GM12878 (cell line): Measurements from ENCODE around the gene KIF25.

Source experiments
- BCL11A ChIP-seq: IDR thresholded peaks from 2 replicates; pipeline ENCODE4 v1.6.1; 2011; ENCODE audit warnings: low read depth, low read length
- EED ChIP-seq: sonication (generic); IDR thresholded peaks from 2 replicates; pipeline ENCODE4 v1.6.1; 2016; ENCODE audit warnings: antibody characterized with exemption, low read depth
- EP300 ChIP-seq, 2 experiments: fragments of 150-350 bp in 1 of 2; IDR thresholded peaks; 2 replicates each; pipeline ENCODE4 v1.6.1; 2011 to 2012; ENCODE audit warnings: low read depth in 2 of 2, low read length in 2 of 2, borderline replicate concordance in 1 of 2, improper control_type of control experiment in 1 of 2, inconsistent platforms in 1 of 2; ENCODE audit not compliant: control insufficient read depth in 1 of 2
- ESRRA ChIP-seq: IDR thresholded peaks from 2 replicates; pipeline ENCODE4 v1.6.1; 2012; ENCODE audit warnings: mild to moderate bottlenecking, low read length, improper control_type of control experiment
- GABPA ChIP-seq: IDR thresholded peaks from 2 replicates; pipeline ENCODE4 v1.6.1; 2014; ENCODE audit warnings: antibody characterized with exemption, low read depth, mild to moderate bottlenecking, inconsistent platforms
- JUNB ChIP-seq: IDR thresholded peaks from 2 replicates; pipeline ENCODE4 v1.6.1; 2016; ENCODE audit warnings: antibody characterized with exemption, mild to moderate bottlenecking
- MYC ChIP-seq: IDR thresholded peaks from 2 replicates; pipeline ENCODE4 v1.6.1; 2011; ENCODE audit warnings: mild to moderate bottlenecking, low read length, moderate library complexity, inconsistent platforms; ENCODE audit not compliant: insufficient read depth, insufficient replicate concordance, insufficient read length, severe bottlenecking
- NFYB ChIP-seq: IDR thresholded peaks from 2 replicates; pipeline ENCODE4 v1.6.1; 2011; ENCODE audit warnings: low read depth, mild to moderate bottlenecking, low read length, improper control_type of control experiment, moderate library complexity; ENCODE audit not compliant: insufficient read depth
- POLR2A ChIP-seq: IDR thresholded peaks from 2 replicates; pipeline ENCODE4 v1.6.1; 2011; ENCODE audit warnings: low read depth, mild to moderate bottlenecking, low read length
- SRF ChIP-seq, 2 experiments: IDR thresholded peaks; 2 replicates each; pipeline ENCODE4 v1.6.1; 2011; ENCODE audit warnings: low read depth in 2 of 2, low read length in 2 of 2, mild to moderate bottlenecking in 1 of 2, moderate library complexity in 1 of 2
- TF ChIP-seq, protein P1 (sequence below): IDR thresholded peaks from 2 replicates; pipeline ENCODE4 v1.6.1; 2011; ENCODE audit warnings: borderline replicate concordance, low read depth, mild to moderate bottlenecking, moderate library complexity, mixed read lengths, low read length; ENCODE audit not compliant: insufficient read depth; ENCODE audit errors: extremely low read length
- TF ChIP-seq, protein P2 (sequence below), 3 experiments: IDR thresholded peaks in 2 of 3; conservative IDR thresholded peaks in 1 of 3; 2 replicates each; pipeline ENCODE4 v1.5.1; 2011; ENCODE audit warnings: low read depth in 3 of 3, low read length in 3 of 3, mild to moderate bottlenecking in 3 of 3, control low read depth in 2 of 3, moderate library complexity in 2 of 3, inconsistent platforms in 1 of 3, mixed read lengths in 1 of 3; ENCODE audit not compliant: control insufficient read depth in 2 of 3, insufficient read depth in 1 of 3; ENCODE audit errors: extremely low read depth in 1 of 3
- TF ChIP-seq, protein P3 (sequence below): IDR thresholded peaks from 2 replicates; pipeline ENCODE4 v1.6.1; 2012; ENCODE audit warnings: low read depth, low read length, improper control_type of control experiment
- TF ChIP-seq, protein P4 (sequence below): fragments of 450-650 bp; IDR thresholded peaks from 2 replicates; pipeline ENCODE4 v1.6.1; 2017; ENCODE audit warnings: mild to moderate bottlenecking

GRCh38 chr6:168039301-168039700, 41.8 kb downstream of the KIF25 start:
- TF ChIP-seq JUNB (no peak), POLR2A (no peak), EED (no peak), NFYB (no peak), GABPA (no peak), MYC (no peak), EP300 (IDR thresholded peaks at IDR 0.05; ENCODE audit: borderline replicate concordance in 1 of 2, control insufficient read depth in 1 of 2, low read depth in 2 of 2, low read length in 2 of 2) (no peak), BCL11A (no peak), SRF (IDR thresholded peaks at IDR 0.05; ENCODE audit: low read depth in 2 of 2, low read length in 2 of 2) (no peak), ESRRA (no peak)
- TF ChIP-seq, protein P1, sequence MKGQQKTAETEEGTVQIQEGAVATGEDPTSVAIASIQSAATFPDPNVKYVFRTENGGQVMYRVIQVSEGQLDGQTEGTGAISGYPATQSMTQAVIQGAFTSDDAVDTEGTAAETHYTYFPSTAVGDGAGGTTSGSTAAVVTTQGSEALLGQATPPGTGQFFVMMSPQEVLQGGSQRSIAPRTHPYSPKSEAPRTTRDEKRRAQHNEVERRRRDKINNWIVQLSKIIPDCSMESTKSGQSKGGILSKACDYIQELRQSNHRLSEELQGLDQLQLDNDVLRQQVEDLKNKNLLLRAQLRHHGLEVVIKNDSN = no peak
- TF ChIP-seq, protein P2, sequence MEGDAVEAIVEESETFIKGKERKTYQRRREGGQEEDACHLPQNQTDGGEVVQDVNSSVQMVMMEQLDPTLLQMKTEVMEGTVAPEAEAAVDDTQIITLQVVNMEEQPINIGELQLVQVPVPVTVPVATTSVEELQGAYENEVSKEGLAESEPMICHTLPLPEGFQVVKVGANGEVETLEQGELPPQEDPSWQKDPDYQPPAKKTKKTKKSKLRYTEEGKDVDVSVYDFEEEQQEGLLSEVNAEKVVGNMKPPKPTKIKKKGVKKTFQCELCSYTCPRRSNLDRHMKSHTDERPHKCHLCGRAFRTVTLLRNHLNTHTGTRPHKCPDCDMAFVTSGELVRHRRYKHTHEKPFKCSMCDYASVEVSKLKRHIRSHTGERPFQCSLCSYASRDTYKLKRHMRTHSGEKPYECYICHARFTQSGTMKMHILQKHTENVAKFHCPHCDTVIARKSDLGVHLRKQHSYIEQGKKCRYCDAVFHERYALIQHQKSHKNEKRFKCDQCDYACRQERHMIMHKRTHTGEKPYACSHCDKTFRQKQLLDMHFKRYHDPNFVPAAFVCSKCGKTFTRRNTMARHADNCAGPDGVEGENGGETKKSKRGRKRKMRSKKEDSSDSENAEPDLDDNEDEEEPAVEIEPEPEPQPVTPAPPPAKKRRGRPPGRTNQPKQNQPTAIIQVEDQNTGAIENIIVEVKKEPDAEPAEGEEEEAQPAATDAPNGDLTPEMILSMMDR (IDR thresholded peaks at IDR 0.05 in 2 of 3, conservative IDR thresholded peaks at IDR 0.05 in 1 of 3; ENCODE audit: control insufficient read depth in 2 of 3, extremely low read depth in 1 of 3, insufficient read depth in 1 of 3, low read depth in 3 of 3, low read length in 3 of 3) = no peak
- TF ChIP-seq, protein P3, sequence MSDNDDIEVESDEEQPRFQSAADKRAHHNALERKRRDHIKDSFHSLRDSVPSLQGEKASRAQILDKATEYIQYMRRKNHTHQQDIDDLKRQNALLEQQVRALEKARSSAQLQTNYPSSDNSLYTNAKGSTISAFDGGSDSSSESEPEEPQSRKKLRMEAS = no peak
- TF ChIP-seq, protein P4, sequence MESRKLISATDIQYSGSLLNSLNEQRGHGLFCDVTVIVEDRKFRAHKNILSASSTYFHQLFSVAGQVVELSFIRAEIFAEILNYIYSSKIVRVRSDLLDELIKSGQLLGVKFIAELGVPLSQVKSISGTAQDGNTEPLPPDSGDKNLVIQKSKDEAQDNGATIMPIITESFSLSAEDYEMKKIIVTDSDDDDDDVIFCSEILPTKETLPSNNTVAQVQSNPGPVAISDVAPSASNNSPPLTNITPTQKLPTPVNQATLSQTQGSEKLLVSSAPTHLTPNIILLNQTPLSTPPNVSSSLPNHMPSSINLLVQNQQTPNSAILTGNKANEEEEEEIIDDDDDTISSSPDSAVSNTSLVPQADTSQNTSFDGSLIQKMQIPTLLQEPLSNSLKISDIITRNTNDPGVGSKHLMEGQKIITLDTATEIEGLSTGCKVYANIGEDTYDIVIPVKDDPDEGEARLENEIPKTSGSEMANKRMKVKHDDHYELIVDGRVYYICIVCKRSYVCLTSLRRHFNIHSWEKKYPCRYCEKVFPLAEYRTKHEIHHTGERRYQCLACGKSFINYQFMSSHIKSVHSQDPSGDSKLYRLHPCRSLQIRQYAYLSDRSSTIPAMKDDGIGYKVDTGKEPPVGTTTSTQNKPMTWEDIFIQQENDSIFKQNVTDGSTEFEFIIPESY = no peak
